ENCODE results near the gene CDT1.
"Not testable (repeated sequence)": the region's sequence is repeated elsewhere in the genome, so short reads cannot be mapped to it uniquely, and the experiment has no call there.

Gene CDT1

DNA sequence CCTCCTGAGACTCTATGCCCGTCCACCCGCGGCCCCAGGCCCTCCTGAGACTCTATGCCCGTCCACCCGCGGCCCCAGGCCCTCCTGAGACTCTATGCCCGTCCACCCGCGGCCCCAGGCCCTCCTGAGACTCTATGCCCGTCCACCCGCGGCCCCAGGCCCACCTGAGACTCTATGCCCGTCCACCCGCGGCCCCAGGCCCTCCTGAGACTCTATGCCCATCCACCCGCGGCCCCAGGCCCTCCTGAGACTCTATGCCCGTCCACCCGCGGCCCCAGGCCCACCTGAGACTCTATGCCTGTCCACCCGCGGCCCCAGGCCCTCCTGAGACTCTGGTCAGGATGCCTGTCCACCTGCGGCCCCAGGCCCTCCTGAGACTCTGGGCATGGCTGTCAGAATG lies 31.8 kb upstream of the CDT1 start:
- H3K4me1 ChIP-seq (ENCODE audit: control insufficient read depth in 2 of 2, insufficient read depth in 1 of 2, low read depth in 1 of 2, low read length in 2 of 2), result peaks cover 30 to 43% of the 10 kb centered on the region in 2 donors

DNA sequence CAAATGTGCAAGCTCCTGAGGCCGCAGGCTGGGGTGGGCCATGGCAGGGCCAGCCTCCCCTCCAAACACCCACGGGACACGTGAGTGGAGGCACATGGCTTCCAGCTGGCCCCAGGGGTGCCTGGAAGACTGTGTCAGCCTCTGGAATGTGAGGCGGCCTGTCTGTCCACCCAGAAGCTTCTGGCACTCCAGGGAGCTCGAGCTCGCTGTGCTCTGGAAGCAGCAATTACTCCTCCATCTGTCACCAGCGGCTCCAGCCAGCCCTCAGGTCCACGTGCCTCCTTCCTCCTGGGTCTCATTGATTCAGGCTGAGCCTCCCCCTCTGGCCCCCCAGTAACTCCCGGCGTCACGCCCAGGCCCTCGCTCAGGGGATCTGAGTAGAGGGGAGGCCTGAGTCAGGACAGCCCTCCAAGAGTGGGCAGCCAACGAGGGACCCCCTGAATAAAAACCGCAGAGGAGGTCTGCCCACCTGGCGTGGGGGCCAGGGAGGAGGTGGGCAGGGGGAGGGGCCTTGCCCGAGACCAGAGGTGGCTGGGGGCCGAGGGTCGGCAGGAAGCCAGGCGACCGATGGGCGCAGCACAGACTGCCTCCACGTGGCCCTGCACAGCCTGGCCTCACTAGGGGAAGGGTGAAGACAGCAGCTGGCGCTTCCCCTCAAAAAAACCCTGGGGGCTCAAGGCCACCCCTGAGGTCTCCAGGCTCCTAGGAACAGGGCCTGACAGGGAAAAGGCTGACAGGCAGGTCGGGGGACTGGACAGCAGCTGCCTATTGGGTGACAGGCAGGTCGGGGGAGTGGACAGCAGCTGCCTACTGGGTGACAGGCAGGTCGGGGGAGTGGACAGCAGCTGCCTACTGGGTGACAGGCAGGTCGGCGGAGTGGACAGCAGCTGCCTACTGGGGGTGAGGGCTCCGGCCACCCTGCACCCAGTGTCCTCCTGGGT lies 30.4 kb upstream of the CDT1 start:
- H2BK5ac ChIP-seq (ENCODE audit: low read length), result no peak overlapping the region
- no peak overlapping the region for H4K8ac ChIP-seq (ENCODE audit: low read depth, low read length)
- no peak overlapping the region for H2AFZ ChIP-seq (ENCODE audit: low read length)
- peak overlapping the region; percentile 47 for H2AK5ac ChIP-seq (ENCODE audit: low read depth, low read length)
- peaks cover 11% of the 10 kb centered on the region for H3K79me1 ChIP-seq (ENCODE audit: low read depth, low read length)
- H3K14ac ChIP-seq (ENCODE audit: low read length), result peak overlapping the region; percentile 63
- H3K27ac ChIP-seq (replicated peaks; ENCODE audit: low read length), result no peak overlapping the region
- H2BK15ac ChIP-seq (ENCODE audit: low read length), result peak overlapping the region; percentile 75
- DNase-seq (ENCODE audit: low spot score), result no peak
- peaks cover 0 to 16% (median 0%) of the 10 kb centered on the region in 3 experiments for H3K27me3 ChIP-seq (ENCODE audit: control insufficient read depth in 3 of 3, insufficient read depth in 3 of 3, low read depth in 1 of 3, low read length in 3 of 3)
- H3K4me3 ChIP-seq (ENCODE audit: low read length in 2 of 2), result no peak overlapping the region
- H3K23ac ChIP-seq (ENCODE audit: low read depth, low read length, poor library complexity), result peak overlapping the region; percentile 89
- H2BK120ac ChIP-seq (ENCODE audit: low read depth, low read length), result no peak overlapping the region
- no CpG with 5 or more reads among the region's 29 CpGs for WGBS, 2 donors (ENCODE audit: extremely low coverage in 2 of 2, insufficient read length in 2 of 2, insufficient replicate concordance in 1 of 2)
- peaks cover 0 to 2% of the 10 kb centered on the region in 2 donors for H3K9me3 ChIP-seq (replicated peaks in 1 of 2; ENCODE audit: control insufficient read depth in 2 of 2, insufficient read depth in 1 of 2, low read depth in 1 of 2, low read length in 2 of 2)
- no peak overlapping the region for H3K4ac ChIP-seq (ENCODE audit: low read length)
- H3K18ac ChIP-seq (ENCODE audit: low read length), result peak overlapping the region; percentile 93
- peak overlapping the region; percentile 60 for H3K9ac ChIP-seq (ENCODE audit: low read depth, low read length, poor library complexity)
- no peak overlapping the region for H3K4me2 ChIP-seq (ENCODE audit: insufficient read depth, low read length, poor library complexity, severe bottlenecking)
- no peaks in the 10 kb centered on the region for H3K36me3 ChIP-seq (replicated peaks in 1 of 2; ENCODE audit: control insufficient read depth in 2 of 2, insufficient read depth in 2 of 2, low read length in 2 of 2)
- no peak overlapping the region for H4K91ac ChIP-seq (ENCODE audit: low read depth, low read length, poor library complexity)
- H2BK12ac ChIP-seq (ENCODE audit: low read length), result no peak overlapping the region
- H3K4me1 ChIP-seq (ENCODE audit: control insufficient read depth in 2 of 2, insufficient read depth in 1 of 2, low read depth in 1 of 2, low read length in 2 of 2), result peaks cover 37 to 42% of the 10 kb centered on the region in 2 donors

More for the DNA sequence above, 31.8 kb upstream of the CDT1 start:
- Histone ChIP-seq H2AK5ac (ENCODE audit: low read depth, low read length) (peak overlapping the region; percentile 97), H2BK15ac (ENCODE audit: low read length) (peak overlapping the region; percentile 45), H2BK12ac (ENCODE audit: low read length) (peak overlapping the region; percentile 46), H3K18ac (ENCODE audit: low read length) (peak overlapping the region; percentile 83), H3K79me1 (ENCODE audit: low read depth, low read length) (peaks cover 11% of the 10 kb centered on the region), H3K14ac (ENCODE audit: low read length) (peak overlapping the region; percentile 71), H2BK120ac (ENCODE audit: low read depth, low read length) (peak overlapping the region; percentile 44), H3K27me3 (ENCODE audit: control insufficient read depth in 3 of 3, insufficient read depth in 3 of 3, low read depth in 1 of 3, low read length in 3 of 3) (peaks cover 0 to 13% (median 0%) of the 10 kb centered on the region in 3 experiments)
- H2AFZ ChIP-seq (ENCODE audit: low read length); H3K9me3 ChIP-seq (replicated peaks in 1 of 2; ENCODE audit: control insufficient read depth in 2 of 2, insufficient read depth in 1 of 2, low read depth in 1 of 2, low read length in 2 of 2); H3K23ac ChIP-seq (ENCODE audit: low read depth, low read length, poor library complexity); H3K27ac ChIP-seq (replicated peaks; ENCODE audit: low read length); H2BK5ac ChIP-seq (ENCODE audit: low read length); H3K4me2 ChIP-seq (ENCODE audit: insufficient read depth, low read length, poor library complexity, severe bottlenecking); H3K4ac ChIP-seq (ENCODE audit: low read length); H3K9ac ChIP-seq (ENCODE audit: low read depth, low read length, poor library complexity); H3K4me3 ChIP-seq (ENCODE audit: low read length in 2 of 2); H3K36me3 ChIP-seq (replicated peaks in 1 of 2; ENCODE audit: control insufficient read depth in 2 of 2, insufficient read depth in 2 of 2, low read length in 2 of 2); H4K8ac ChIP-seq (ENCODE audit: low read depth, low read length); H4K91ac ChIP-seq (ENCODE audit: low read depth, low read length, poor library complexity); DNase-seq (ENCODE audit: low spot score): not testable (repeated sequence)
- no CpG with 5 or more reads among the region's 23 CpGs for WGBS, 2 donors (ENCODE audit: extremely low coverage in 2 of 2, insufficient read length in 2 of 2, insufficient replicate concordance in 1 of 2)

DNA sequence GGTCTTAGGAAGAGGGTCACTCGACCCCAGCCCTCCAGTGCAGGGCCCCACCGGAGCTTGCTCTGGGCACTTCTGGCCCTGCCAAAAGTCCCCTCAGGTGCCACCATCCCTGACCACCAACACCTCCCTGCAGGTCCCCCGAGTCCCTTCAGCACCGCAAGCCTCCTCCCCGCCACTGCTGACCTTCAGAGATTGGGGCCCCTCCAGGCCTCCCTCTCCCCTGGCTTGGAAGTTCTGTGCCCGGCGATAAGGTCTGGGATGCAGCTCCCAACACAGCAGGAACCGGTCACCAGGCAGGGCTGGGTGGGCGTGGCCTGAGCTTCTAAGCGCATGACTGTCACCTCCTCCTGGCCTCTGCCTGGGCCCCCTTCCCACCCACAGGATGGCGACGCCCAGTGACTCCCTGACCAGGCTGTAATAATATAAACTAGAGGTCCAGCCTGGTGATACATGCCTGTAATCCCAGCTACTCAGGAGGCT lies 29.7 kb upstream of the CDT1 start:
- H4K91ac ChIP-seq (ENCODE audit: low read depth, low read length, poor library complexity), result peak overlapping the region; percentile 79
- no peak overlapping the region for H2AFZ ChIP-seq (ENCODE audit: low read length)
- H3K4me3 ChIP-seq (ENCODE audit: low read length in 2 of 2), result no peak overlapping the region
- H3K23ac ChIP-seq (ENCODE audit: low read depth, low read length, poor library complexity), result peak overlapping the region; percentile 91
- H2AK5ac ChIP-seq (ENCODE audit: low read depth, low read length), result peak overlapping the region; percentile 52
- H4K8ac ChIP-seq (ENCODE audit: low read depth, low read length), result no peak overlapping the region
- no peak for DNase-seq (ENCODE audit: low spot score)
- H3K79me1 ChIP-seq (ENCODE audit: low read depth, low read length), result peaks cover 11% of the 10 kb centered on the region
- peak overlapping the region; percentile 93 for H3K18ac ChIP-seq (ENCODE audit: low read length)
- peaks cover 0 to 16% (median 0%) of the 10 kb centered on the region in 3 experiments for H3K27me3 ChIP-seq (ENCODE audit: control insufficient read depth in 3 of 3, insufficient read depth in 3 of 3, low read depth in 1 of 3, low read length in 3 of 3)
- no peak overlapping the region for H2BK120ac ChIP-seq (ENCODE audit: low read depth, low read length)
- H3K36me3 ChIP-seq (replicated peaks in 1 of 2; ENCODE audit: control insufficient read depth in 2 of 2, insufficient read depth in 2 of 2, low read length in 2 of 2), result no peaks in the 10 kb centered on the region
- H2BK12ac ChIP-seq (ENCODE audit: low read length), result no peak overlapping the region
- H2BK15ac ChIP-seq (ENCODE audit: low read length), result peak overlapping the region; percentile 75
- no peak overlapping the region for H3K4me2 ChIP-seq (ENCODE audit: insufficient read depth, low read length, poor library complexity, severe bottlenecking)
- H3K9me3 ChIP-seq (replicated peaks in 1 of 2; ENCODE audit: control insufficient read depth in 2 of 2, insufficient read depth in 1 of 2, low read depth in 1 of 2, low read length in 2 of 2), result peaks cover 0 to 2% of the 10 kb centered on the region in 2 donors
- H3K14ac ChIP-seq (ENCODE audit: low read length), result peak overlapping the region; percentile 21
- no peak overlapping the region for H3K4ac ChIP-seq (ENCODE audit: low read length)
- H3K9ac ChIP-seq (ENCODE audit: low read depth, low read length, poor library complexity), result peak overlapping the region; percentile 44
- no CpG with 5 or more reads among the region's 12 CpGs for WGBS, 2 donors (ENCODE audit: extremely low coverage in 2 of 2, insufficient read length in 2 of 2, insufficient replicate concordance in 1 of 2)
- no peak overlapping the region for H2BK5ac ChIP-seq (ENCODE audit: low read length)
- no peak overlapping the region for H3K27ac ChIP-seq (replicated peaks; ENCODE audit: low read length)
- peaks cover 34 to 38% of the 10 kb centered on the region in 2 donors for H3K4me1 ChIP-seq (ENCODE audit: control insufficient read depth in 2 of 2, insufficient read depth in 1 of 2, low read depth in 1 of 2, low read length in 2 of 2)

All from neuronal stem cell (in vitro differentiated cells).